T-cell (primary cell): ENCODE data around the gene TCF12. TPM values are rescaled to one million over a fixed set of nuclear protein-coding genes. Genes with fewer than 3 reads are reported as not detected.

Source experiments
- ATAC-seq, 4 experiments: fragments of 200-7000 bp in 3 of 4; fragments of 150-1000 bp in 1 of 4; cut with Tn5 transposase; replicated peaks in 1 of 4; 1 replicate in 3 of 4; 2 replicates in 1 of 4; pipeline ENCODE4 v1.10.0; 2021; ENCODE audit warnings: moderate library complexity in 3 of 4, mild to moderate bottlenecking in 2 of 4, moderate number of reproducible peaks in 1 of 4
- CTCF ChIA-PET, 2 donors: fragments of 300-600 bp; sonication (Branson Sonifier 250); formaldehyde crosslinking; loops; one replicate each; lab custom pipeline; 2022; ENCODE audit warnings: antibody characterized with exemption in 2 of 2; lab: Charles Lee
- POLR2A ChIA-PET, 2 donors: fragments of 300-600 bp; sonication (Branson Sonifier 250); formaldehyde crosslinking; loops; one replicate each; lab custom pipeline; 2022; ENCODE audit warnings: antibody characterized with exemption in 2 of 2; lab: Charles Lee
- DNase-seq, 35 experiments: peaks; one replicate each; pipeline versions ENCODE4 v3.0.0 to v3.0.0-alpha.2; 2013 to 2023
- H3K27ac ChIP-seq: one replicate; pipeline ENCODE4 v1.5.1; 2013; ENCODE audit warnings: low read length
- H3K27me3 ChIP-seq, 2 experiments: replicated peaks in 1 of 2; 1 replicate in 1 of 2; 2 replicates in 1 of 2; pipeline versions ENCODE4 v1.6.1 to v1.7.0; 2013; ENCODE audit warnings: low read length in 1 of 2, mixed read lengths in 1 of 2; ENCODE audit not compliant: control insufficient read depth in 2 of 2, insufficient read depth in 2 of 2; ENCODE audit errors: extremely low read depth in 1 of 2
- H3K36me3 ChIP-seq, 2 donors: 1 replicate in 1 of 2; 2 replicates in 1 of 2; pipeline versions ENCODE4 v1.6.1 to v1.7.0; 2013; ENCODE audit warnings: low read length in 1 of 2; ENCODE audit not compliant: control insufficient read depth in 2 of 2, insufficient read depth in 1 of 2; ENCODE audit errors: extremely low read depth in 1 of 2
- H3K4me1 ChIP-seq, 2 experiments: 1 replicate in 1 of 2; 2 replicates in 1 of 2; pipeline versions ENCODE4 v1.6.1 to v1.7.0; 2013; ENCODE audit warnings: low read length in 2 of 2, mixed read lengths in 1 of 2; ENCODE audit not compliant: insufficient read depth in 2 of 2, control insufficient read depth in 1 of 2; ENCODE audit errors: extremely low read depth in 1 of 2
- H3K4me3 ChIP-seq, 2 donors: 1 replicate in 1 of 2; 2 replicates in 1 of 2; pipeline versions ENCODE4 v1.5.1 to v1.7.0; 2013; ENCODE audit warnings: mild to moderate bottlenecking in 2 of 2, low read length in 1 of 2, moderate library complexity in 1 of 2; ENCODE audit not compliant: control insufficient read depth in 1 of 2; ENCODE audit errors: extremely low read depth in 1 of 2
- H3K9me3 ChIP-seq: 2 replicates; pipeline ENCODE4 v1.7.0; 2013
- H3K27ac Mint-ChIP-seq, 2 donors: one replicate each; pipeline ENCODE4 v1.8.0; 2020 to 2021; ENCODE audit warnings: mild to moderate bottlenecking in 2 of 2, mixed read lengths in 2 of 2
- H3K27me3 Mint-ChIP-seq, 2 donors: one replicate each; pipeline ENCODE4 v1.8.0; 2021 to 2022; ENCODE audit warnings: mixed read lengths in 2 of 2
- H3K36me3 Mint-ChIP-seq: one replicate; pipeline ENCODE4 v1.8.0; 2021; ENCODE audit warnings: mixed read lengths
- H3K4me1 Mint-ChIP-seq, 3 donors: one replicate each; pipeline ENCODE4 v1.8.0; 2020 to 2022; ENCODE audit warnings: mixed read lengths in 3 of 3, mild to moderate bottlenecking in 1 of 3
- H3K4me3 Mint-ChIP-seq, 3 donors: one replicate each; pipeline ENCODE4 v1.8.0; 2020 to 2022; ENCODE audit warnings: mild to moderate bottlenecking in 3 of 3, mixed read lengths in 3 of 3, moderate library complexity in 3 of 3
- H3K9me3 Mint-ChIP-seq, 3 donors: one replicate each; pipeline ENCODE4 v1.8.0; 2020 to 2022; ENCODE audit warnings: mixed read lengths in 3 of 3
- WGBS: methylation state at CpG from one replicate; pipeline ENCODE4 v1.1.5; 2013; ENCODE audit warnings: missing lambda C conversion rate; ENCODE audit not compliant: insufficient coverage; 5-methylcytosine and 5-hydroxymethylcytosine counted together
- total RNA-seq, 35 experiments: library from RNA in 6 of 35; stranded (reverse) in 6 of 35; fragments of 120-200 nt in 1 of 35; gene quantifications; one replicate each; pipeline versions ENCODE4 v1.2.1 to v1.2.4 and lab custom pipeline; 2013 to 2026

TCF12 gene
- total RNA-seq, 5 donors from 2014 or later (not counting 1 experiment from before 2014, with no cell fraction given), result 68.0 to 94.3 (median 83.0) TPM

GRCh38 chr15:57059026-57059660, 140.7 kb downstream of the TCF12 start:
- no peak for DNase-seq
- Histone ChIP-seq H3K36me3 (no peaks in the 10 kb centered on the region), H3K4me1 (peaks cover 2 to 9% of the 10 kb centered on the region in 2 experiments), H3K27ac (no peak overlapping the region), H3K27me3 (no peaks in the 10 kb centered on the region), H3K9me3 (no peaks in the 10 kb centered on the region), H3K4me3 (no peak overlapping the region)
- ChIA-PET POLR2A (no interaction called here), CTCF (no interaction called here)
- no peak for ATAC-seq
- Mint-ChIP-seq H3K4me3 (no peak overlapping the region), H3K9me3 (no peaks in the 10 kb centered on the region), H3K27me3 (no peaks in the 10 kb centered on the region), H3K36me3 (peaks cover 13% of the 10 kb centered on the region), H3K4me1 (peaks cover 47 to 56% (median 48%) of the 10 kb centered on the region in 3 donors), H3K27ac (no peak overlapping the region)
- 100% methylated on average over 1 of the region's 2 CpGs for WGBS

GRCh38 chr15:57060799-57061198, 142.4 kb downstream of the TCF12 start:
- ATAC-seq, result no peak
- Histone ChIP-seq H3K9me3 (no peaks in the 10 kb centered on the region), H3K4me1 (peaks cover 2 to 9% of the 10 kb centered on the region in 2 experiments), H3K36me3 (no peaks in the 10 kb centered on the region), H3K27me3 (no peaks in the 10 kb centered on the region), H3K4me3 (no peak overlapping the region), H3K27ac (no peak overlapping the region)
- Mint-ChIP-seq H3K27me3 (no peaks in the 10 kb centered on the region), H3K36me3 (peaks cover 21% of the 10 kb centered on the region), H3K4me1 (peaks cover 39 to 46% (median 40%) of the 10 kb centered on the region in 3 donors), H3K9me3 (no peaks in the 10 kb centered on the region), H3K4me3 (no peak overlapping the region), H3K27ac (no peak overlapping the region)
- ChIA-PET CTCF (interaction anchor here in 1 of 2 donors (0.5 kb wide), 1 partner anchor 165 kb away, joined by 3 read pairs; no protein-coding TSS in a partner anchor), POLR2A (no interaction called here)
- DNase-seq, result no peak
- WGBS, result no CpG with 5 or more reads among the region's 2 CpGs

- no peak overlapping the region for H3K4me3 Mint-ChIP-seq
- no peaks in the 10 kb centered on the region for H3K9me3 Mint-ChIP-seq
- Histone ChIP-seq H3K27ac (no peak overlapping the region), H3K27me3 (no peaks in the 10 kb centered on the region), H3K4me1 (peaks cover 2 to 6% of the 10 kb centered on the region in 2 experiments), H3K4me3 (no peak overlapping the region), H3K36me3 (no peaks in the 10 kb centered on the region), H3K9me3 (no peaks in the 10 kb centered on the region)
- H3K27me3 Mint-ChIP-seq, result no peaks in the 10 kb centered on the region
- WGBS, result no CpG with 5 or more reads among the region's 2 CpGs
- peaks cover 21% of the 10 kb centered on the region for H3K36me3 Mint-ChIP-seq
- no peak overlapping the region for H3K27ac Mint-ChIP-seq
- peaks cover 37 to 45% (median 38%) of the 10 kb centered on the region in 3 donors for H3K4me1 Mint-ChIP-seq
- POLR2A ChIA-PET, result interaction anchor here in 1 of 2 donors (0.9 kb wide), 1 partner anchor 9 kb away, joined by 3 read pairs; no protein-coding TSS in a partner anchor
- ATAC-seq (no peak), DNase-seq (no peak)
- CTCF ChIA-PET, result interaction anchor here in 1 of 2 donors (0.5 to 0.6 kb wide), 2 partner anchors 39 to 165 kb away, joined by 3 read pairs; no protein-coding TSS in a partner anchor
Measured at GRCh38 chr15:57061281-57061680, 142.8 kb downstream of the TCF12 start.

GRCh38 chr15:57061696-57062095, 143.3 kb downstream of the TCF12 start:
- H3K27ac Mint-ChIP-seq, result no peak overlapping the region
- no peak overlapping the region for H3K27ac ChIP-seq
- no peaks in the 10 kb centered on the region for H3K9me3 ChIP-seq
- POLR2A ChIA-PET, result interaction anchor here in 1 of 2 donors (0.9 kb wide), 1 partner anchor 10 kb away, joined by 3 read pairs; no protein-coding TSS in a partner anchor
- no peaks in the 10 kb centered on the region for H3K27me3 ChIP-seq
- CTCF ChIA-PET, result interaction anchor here in 1 of 2 donors (0.6 kb wide), 1 partner anchor 38 kb away, joined by 3 read pairs; no protein-coding TSS in a partner anchor
- H3K4me1 ChIP-seq, result peaks cover 2 to 4% of the 10 kb centered on the region in 2 experiments
- H3K4me3 Mint-ChIP-seq, result no peak overlapping the region
- DNase-seq (no peak), ATAC-seq (no peak)
- H3K36me3 Mint-ChIP-seq, result peaks cover 21% of the 10 kb centered on the region
- H3K27me3 Mint-ChIP-seq, result no peaks in the 10 kb centered on the region
- H3K4me1 Mint-ChIP-seq, result peaks cover 37 to 41% (median 37%) of the 10 kb centered on the region in 3 donors
- no CpG with 5 or more reads among the region's 2 CpGs for WGBS
- no peaks in the 10 kb centered on the region for H3K9me3 Mint-ChIP-seq
- H3K4me3 ChIP-seq, result no peak overlapping the region
- H3K36me3 ChIP-seq, result no peaks in the 10 kb centered on the region

- Mint-ChIP-seq H3K9me3 (no peaks in the 10 kb centered on the region), H3K36me3 (peaks cover 21% of the 10 kb centered on the region), H3K4me3 (no peak overlapping the region), H3K27ac (no peak overlapping the region), H3K4me1 (peaks cover 29 to 35% (median 34%) of the 10 kb centered on the region in 3 donors), H3K27me3 (no peaks in the 10 kb centered on the region)
- Histone ChIP-seq H3K27ac (no peak overlapping the region), H3K36me3 (no peaks in the 10 kb centered on the region), H3K4me3 (no peak overlapping the region), H3K9me3 (no peaks in the 10 kb centered on the region), H3K27me3 (no peaks in the 10 kb centered on the region), H3K4me1 (no peaks in the 10 kb centered on the region)
- no peak for DNase-seq
- ATAC-seq, result no peak
- ChIA-PET CTCF (interaction anchor here in 1 of 2 donors (0.6 kb wide), 1 partner anchor 210 kb away, joined by 7 read pairs; no protein-coding TSS in a partner anchor), POLR2A (no interaction called here)
Measured at GRCh38 chr15:57064033-57064432, 145.6 kb downstream of the TCF12 start.

GRCh38 chr15:57069423-57069822, 151.0 kb downstream of the TCF12 start:
- Histone ChIP-seq H3K27ac (no peak overlapping the region), H3K4me1 (peaks cover 0 to 3% of the 10 kb centered on the region in 2 experiments), H3K36me3 (no peaks in the 10 kb centered on the region), H3K9me3 (no peaks in the 10 kb centered on the region), H3K27me3 (no peaks in the 10 kb centered on the region), H3K4me3 (no peak overlapping the region)
- DNase-seq (no peak), ATAC-seq (no peak)
- Mint-ChIP-seq H3K4me1 (peaks cover 36 to 49% (median 38%) of the 10 kb centered on the region in 3 donors), H3K36me3 (peaks cover 6% of the 10 kb centered on the region), H3K27ac (no peak overlapping the region), H3K27me3 (no peaks in the 10 kb centered on the region), H3K4me3 (no peak overlapping the region), H3K9me3 (no peaks in the 10 kb centered on the region)
- ChIA-PET CTCF (no interaction called here), POLR2A (interaction anchor here in 1 of 2 donors (0.5 kb wide), 1 partner anchor 118 kb away, joined by 3 read pairs; no protein-coding TSS in a partner anchor)
- no CpG with 5 or more reads among the region's 2 CpGs for WGBS
